Upper lobe of left lung (tissue), 4 donors: ENCODE results near the gene C1orf198.

Source experiments
- EP300 ChIP-seq, 4 donors: sonication (generic); formaldehyde crosslinking; IDR thresholded peaks; one replicate each; pipeline ENCODE4 v1.5.1; 2017; ENCODE audit warnings: antibody characterized with exemption in 4 of 4, control low read depth in 2 of 4
- POLR2A ChIP-seq, 4 donors: fragments of 450-650 bp; IDR thresholded peaks; one replicate each; pipeline ENCODE4 v1.5.1; 2016 to 2017; ENCODE audit warnings: antibody characterized with exemption in 4 of 4, mild to moderate bottlenecking in 2 of 4
- TF ChIP-seq, protein P1 (sequence below), 6 experiments: fragments of 450-650 bp in 4 of 6; fragments of 200-600 bp in 2 of 6; sonication (generic) in 2 of 6; IDR thresholded peaks; one replicate each; pipeline ENCODE4 v1.5.1; 2016 to 2019; ENCODE audit warnings: antibody characterized with exemption in 6 of 6

DNA sequence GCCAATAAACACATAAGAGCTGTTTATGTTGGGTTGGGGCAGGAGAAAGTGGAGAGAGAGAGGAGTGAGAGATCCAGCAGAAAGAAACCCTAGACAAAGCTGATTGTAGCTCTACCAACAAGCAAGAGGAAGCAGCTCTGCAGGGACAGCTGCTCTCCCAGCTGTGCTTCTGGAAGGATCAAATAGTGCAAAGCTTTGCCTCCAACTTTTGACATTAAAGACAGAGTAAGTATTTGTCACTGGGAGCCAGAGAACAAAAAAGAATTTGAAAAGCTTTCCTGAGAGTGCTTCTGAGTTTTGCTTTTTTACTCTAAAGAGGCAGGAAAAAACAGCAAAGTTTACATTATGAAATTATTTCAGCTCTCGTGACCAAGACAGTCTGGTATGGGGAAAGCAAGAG lies 28.5 kb upstream of the C1orf198 start:
- TF ChIP-seq POLR2A (IDR thresholded peaks at IDR 0.05) = no peak
- TF ChIP-seq, protein P1, sequence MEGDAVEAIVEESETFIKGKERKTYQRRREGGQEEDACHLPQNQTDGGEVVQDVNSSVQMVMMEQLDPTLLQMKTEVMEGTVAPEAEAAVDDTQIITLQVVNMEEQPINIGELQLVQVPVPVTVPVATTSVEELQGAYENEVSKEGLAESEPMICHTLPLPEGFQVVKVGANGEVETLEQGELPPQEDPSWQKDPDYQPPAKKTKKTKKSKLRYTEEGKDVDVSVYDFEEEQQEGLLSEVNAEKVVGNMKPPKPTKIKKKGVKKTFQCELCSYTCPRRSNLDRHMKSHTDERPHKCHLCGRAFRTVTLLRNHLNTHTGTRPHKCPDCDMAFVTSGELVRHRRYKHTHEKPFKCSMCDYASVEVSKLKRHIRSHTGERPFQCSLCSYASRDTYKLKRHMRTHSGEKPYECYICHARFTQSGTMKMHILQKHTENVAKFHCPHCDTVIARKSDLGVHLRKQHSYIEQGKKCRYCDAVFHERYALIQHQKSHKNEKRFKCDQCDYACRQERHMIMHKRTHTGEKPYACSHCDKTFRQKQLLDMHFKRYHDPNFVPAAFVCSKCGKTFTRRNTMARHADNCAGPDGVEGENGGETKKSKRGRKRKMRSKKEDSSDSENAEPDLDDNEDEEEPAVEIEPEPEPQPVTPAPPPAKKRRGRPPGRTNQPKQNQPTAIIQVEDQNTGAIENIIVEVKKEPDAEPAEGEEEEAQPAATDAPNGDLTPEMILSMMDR (IDR thresholded peaks at IDR 0.05) = no peak
- TF ChIP-seq EP300 (IDR thresholded peaks at IDR 0.05) = no peak
